ENCODE results near the gene CHST6.
"Not testable (repeated sequence)": the region's sequence is repeated elsewhere in the genome, so short reads cannot be mapped to it uniquely, and the experiment has no call there.

Gene CHST6

GRCh38 chr16:75458439-75458838 lies 36.8 kb downstream of the CHST6 start:
- Histone ChIP-seq H3K4me3 (IDR thresholded peaks at IDR 0.05; ENCODE audit: insufficient read depth, low read depth, low read length) (no peak overlapping the region), H4K20me1 (ENCODE audit: insufficient read depth) (no peaks in the 10 kb centered on the region), H3K4me2 (no peak overlapping the region), H3K27ac (no peak overlapping the region), H3K27me3 (ENCODE audit: insufficient read depth, low read depth) (no peaks in the 10 kb centered on the region), H3K79me2 (ENCODE audit: insufficient read depth, low read depth) (peaks cover 44% of the 10 kb centered on the region), H3K4me1 (ENCODE audit: low read depth, poor library complexity, severe bottlenecking) (peaks cover 14% of the 10 kb centered on the region), H2AFZ (ENCODE audit: low read depth) (no peak overlapping the region), H3K36me3 (ENCODE audit: insufficient read depth) (no peaks in the 10 kb centered on the region), H3K9ac (no peak overlapping the region)
- TF ChIP-seq, protein P1, sequence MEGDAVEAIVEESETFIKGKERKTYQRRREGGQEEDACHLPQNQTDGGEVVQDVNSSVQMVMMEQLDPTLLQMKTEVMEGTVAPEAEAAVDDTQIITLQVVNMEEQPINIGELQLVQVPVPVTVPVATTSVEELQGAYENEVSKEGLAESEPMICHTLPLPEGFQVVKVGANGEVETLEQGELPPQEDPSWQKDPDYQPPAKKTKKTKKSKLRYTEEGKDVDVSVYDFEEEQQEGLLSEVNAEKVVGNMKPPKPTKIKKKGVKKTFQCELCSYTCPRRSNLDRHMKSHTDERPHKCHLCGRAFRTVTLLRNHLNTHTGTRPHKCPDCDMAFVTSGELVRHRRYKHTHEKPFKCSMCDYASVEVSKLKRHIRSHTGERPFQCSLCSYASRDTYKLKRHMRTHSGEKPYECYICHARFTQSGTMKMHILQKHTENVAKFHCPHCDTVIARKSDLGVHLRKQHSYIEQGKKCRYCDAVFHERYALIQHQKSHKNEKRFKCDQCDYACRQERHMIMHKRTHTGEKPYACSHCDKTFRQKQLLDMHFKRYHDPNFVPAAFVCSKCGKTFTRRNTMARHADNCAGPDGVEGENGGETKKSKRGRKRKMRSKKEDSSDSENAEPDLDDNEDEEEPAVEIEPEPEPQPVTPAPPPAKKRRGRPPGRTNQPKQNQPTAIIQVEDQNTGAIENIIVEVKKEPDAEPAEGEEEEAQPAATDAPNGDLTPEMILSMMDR (conservative IDR thresholded peaks at IDR 0.05; ENCODE audit: low read depth, low read length) = no peak

GRCh38 chr16:75458029-75458428 lies 37.2 kb downstream of the CHST6 start:
- no peak overlapping the region for H3K4me3 ChIP-seq (IDR thresholded peaks at IDR 0.05; ENCODE audit: insufficient read depth, low read depth, low read length)
- no peak overlapping the region for H2AFZ ChIP-seq (ENCODE audit: low read depth)
- peaks cover 12% of the 10 kb centered on the region for H3K4me1 ChIP-seq (ENCODE audit: low read depth, poor library complexity, severe bottlenecking)
- H4K20me1 ChIP-seq (ENCODE audit: insufficient read depth) = no peaks in the 10 kb centered on the region
- peaks cover 44% of the 10 kb centered on the region for H3K79me2 ChIP-seq (ENCODE audit: insufficient read depth, low read depth)
- no peak overlapping the region for H3K9ac ChIP-seq
- H3K27me3 ChIP-seq (ENCODE audit: insufficient read depth, low read depth) = no peaks in the 10 kb centered on the region
- no peaks in the 10 kb centered on the region for H3K36me3 ChIP-seq (ENCODE audit: insufficient read depth)
- TF ChIP-seq, protein P1 (conservative IDR thresholded peaks at IDR 0.05; ENCODE audit: low read depth, low read length) = no peak
- H3K27ac ChIP-seq = no peak overlapping the region
- no peak overlapping the region for H3K4me2 ChIP-seq

DNA sequence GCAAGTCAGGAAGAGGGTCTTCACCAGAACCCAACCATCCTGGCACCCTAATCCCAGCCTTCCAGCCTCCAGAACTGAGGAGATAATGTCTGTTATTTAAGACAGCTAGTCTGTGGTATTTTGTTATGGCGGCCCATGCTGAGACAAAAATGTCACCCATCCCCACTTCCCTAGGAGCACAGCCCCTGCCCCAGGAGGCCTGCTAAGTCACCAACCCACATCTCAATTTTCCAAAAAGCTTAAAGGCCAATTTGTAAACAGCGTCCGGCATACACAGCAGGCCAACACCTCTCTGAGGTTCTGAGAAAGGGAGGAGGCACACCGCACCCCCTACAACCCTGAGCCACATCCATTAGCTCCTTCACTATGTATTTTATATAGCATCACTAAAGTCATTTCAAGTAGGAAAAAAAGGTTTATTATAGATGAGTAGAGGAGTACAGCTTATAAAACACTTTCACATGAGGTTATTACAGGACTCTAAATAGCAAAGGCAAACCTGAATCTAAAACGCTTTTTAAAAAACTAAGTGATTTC lies 37.7 kb downstream of the CHST6 start:
- Histone ChIP-seq H3K79me2 (ENCODE audit: insufficient read depth, low read depth) (peaks cover 40% of the 10 kb centered on the region), H3K27ac (no peak overlapping the region), H3K27me3 (ENCODE audit: insufficient read depth, low read depth) (no peaks in the 10 kb centered on the region), H3K9ac (no peak overlapping the region), H3K4me2 (no peak overlapping the region), H4K20me1 (ENCODE audit: insufficient read depth) (no peaks in the 10 kb centered on the region), H3K4me3 (IDR thresholded peaks at IDR 0.05; ENCODE audit: insufficient read depth, low read depth, low read length) (no peak overlapping the region), H3K4me1 (ENCODE audit: low read depth, poor library complexity, severe bottlenecking) (peaks cover 7% of the 10 kb centered on the region), H3K36me3 (ENCODE audit: insufficient read depth) (no peaks in the 10 kb centered on the region), H2AFZ (ENCODE audit: low read depth) (no peak overlapping the region)
- TF ChIP-seq, protein P1 (conservative IDR thresholded peaks at IDR 0.05; ENCODE audit: low read depth, low read length) = no peak

- Histone ChIP-seq H3K4me3 (IDR thresholded peaks at IDR 0.05; ENCODE audit: insufficient read depth, low read depth, low read length) (no peak overlapping the region), H3K4me2 (no peak overlapping the region), H3K27ac (no peak overlapping the region), H3K36me3 (ENCODE audit: insufficient read depth) (no peaks in the 10 kb centered on the region), H3K4me1 (ENCODE audit: low read depth, poor library complexity, severe bottlenecking) (peaks cover 2% of the 10 kb centered on the region), H3K79me2 (ENCODE audit: insufficient read depth, low read depth) (peaks cover 34% of the 10 kb centered on the region), H4K20me1 (ENCODE audit: insufficient read depth) (no peaks in the 10 kb centered on the region), H3K9ac (no peak overlapping the region), H3K27me3 (ENCODE audit: insufficient read depth, low read depth) (no peaks in the 10 kb centered on the region), H2AFZ (ENCODE audit: low read depth) (no peak overlapping the region)
- TF ChIP-seq, protein P1 (conservative IDR thresholded peaks at IDR 0.05; ENCODE audit: low read depth, low read length) = no peak
These were observed 38.3 kb downstream of the CHST6 start for GRCh38 chr16:75456971-75457370.

GRCh38 chr16:75456486-75456885 lies 38.8 kb downstream of the CHST6 start:
- not testable (repeated sequence) for H4K20me1 ChIP-seq (ENCODE audit: insufficient read depth); H3K27me3 ChIP-seq (ENCODE audit: insufficient read depth, low read depth); H3K27ac ChIP-seq; H3K4me2 ChIP-seq; H2AFZ ChIP-seq (ENCODE audit: low read depth); H3K4me1 ChIP-seq (ENCODE audit: low read depth, poor library complexity, severe bottlenecking); H3K9ac ChIP-seq; H3K4me3 ChIP-seq (IDR thresholded peaks at IDR 0.05; ENCODE audit: insufficient read depth, low read depth, low read length); H3K36me3 ChIP-seq (ENCODE audit: insufficient read depth)
- H3K79me2 ChIP-seq (ENCODE audit: insufficient read depth, low read depth) = peaks cover 29% of the 10 kb centered on the region
